ENCODE results near the gene ZNF385B. TPM values are rescaled to one million over a fixed set of nuclear protein-coding genes. Genes with fewer than 3 reads are reported as not detected.

The ZNF385B gene
- total and polyA plus RNA-seq, 7 donors, result 0.35 to 5.6 (median 3.0) TPM; not detected in 1

DNA sequence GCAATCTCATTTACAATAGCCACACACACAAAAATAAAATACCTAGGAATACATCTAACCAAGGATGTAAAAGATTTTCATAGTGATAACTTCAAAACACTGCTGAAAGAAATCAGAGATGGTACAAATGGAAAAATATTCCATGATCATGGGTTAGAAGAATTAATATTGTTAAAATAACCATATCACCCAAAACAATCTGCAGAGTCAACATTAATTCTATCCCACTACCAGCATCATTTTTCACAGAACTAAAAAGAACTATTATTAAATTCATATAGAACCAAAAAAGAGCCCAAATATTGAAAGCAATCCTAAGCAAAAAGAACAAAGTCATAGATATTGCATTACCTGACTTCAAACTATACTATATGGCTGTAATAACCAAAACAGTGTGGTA is 50.4 kb downstream of the ZNF385B start:
- no peaks in the 10 kb centered on the region for H3K4me1 ChIP-seq
- H3K9me3 ChIP-seq, result peaks cover 0 to 3% (median 0%) of the 10 kb centered on the region in 4 donors
- no peak for DNase-seq
- no peaks in the 10 kb centered on the region for H3K36me3 ChIP-seq
- H3K27ac ChIP-seq, result no peak overlapping the region
- H3K27me3 ChIP-seq, result no peaks in the 10 kb centered on the region
- TF ChIP-seq, protein P1, sequence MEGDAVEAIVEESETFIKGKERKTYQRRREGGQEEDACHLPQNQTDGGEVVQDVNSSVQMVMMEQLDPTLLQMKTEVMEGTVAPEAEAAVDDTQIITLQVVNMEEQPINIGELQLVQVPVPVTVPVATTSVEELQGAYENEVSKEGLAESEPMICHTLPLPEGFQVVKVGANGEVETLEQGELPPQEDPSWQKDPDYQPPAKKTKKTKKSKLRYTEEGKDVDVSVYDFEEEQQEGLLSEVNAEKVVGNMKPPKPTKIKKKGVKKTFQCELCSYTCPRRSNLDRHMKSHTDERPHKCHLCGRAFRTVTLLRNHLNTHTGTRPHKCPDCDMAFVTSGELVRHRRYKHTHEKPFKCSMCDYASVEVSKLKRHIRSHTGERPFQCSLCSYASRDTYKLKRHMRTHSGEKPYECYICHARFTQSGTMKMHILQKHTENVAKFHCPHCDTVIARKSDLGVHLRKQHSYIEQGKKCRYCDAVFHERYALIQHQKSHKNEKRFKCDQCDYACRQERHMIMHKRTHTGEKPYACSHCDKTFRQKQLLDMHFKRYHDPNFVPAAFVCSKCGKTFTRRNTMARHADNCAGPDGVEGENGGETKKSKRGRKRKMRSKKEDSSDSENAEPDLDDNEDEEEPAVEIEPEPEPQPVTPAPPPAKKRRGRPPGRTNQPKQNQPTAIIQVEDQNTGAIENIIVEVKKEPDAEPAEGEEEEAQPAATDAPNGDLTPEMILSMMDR (IDR thresholded peaks at IDR 0.05), result no peak
- TF ChIP-seq POLR2AphosphoS5 (IDR thresholded peaks at IDR 0.05) (no peak), POLR2A (IDR thresholded peaks at IDR 0.05) (no peak), EP300 (IDR thresholded peaks at IDR 0.05) (no peak)
- no peak overlapping the region for H3K4me3 ChIP-seq
- intact Hi-C loops (cut with DNase I), result no loop called here

DNA sequence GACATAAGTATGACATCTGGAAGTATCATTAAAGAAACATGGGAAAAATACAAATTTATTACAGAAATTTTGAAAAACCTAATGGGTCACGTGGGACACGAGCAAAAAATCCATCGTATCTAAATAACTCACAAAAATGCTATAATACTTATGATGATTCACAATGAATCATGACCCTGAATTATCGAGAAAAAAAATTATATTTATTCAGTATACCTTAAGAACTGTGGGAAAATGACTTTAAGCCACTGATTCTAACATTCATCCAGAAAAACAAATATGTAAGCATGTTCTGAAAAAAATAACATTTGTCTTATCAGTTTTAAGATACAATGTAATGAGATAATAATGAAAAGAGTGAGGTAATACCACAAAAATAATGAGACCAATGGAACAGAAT is 51.8 kb downstream of the ZNF385B start:
- no peaks in the 10 kb centered on the region for H3K27me3 ChIP-seq
- H3K4me1 ChIP-seq, result no peaks in the 10 kb centered on the region
- TF ChIP-seq POLR2AphosphoS5 (IDR thresholded peaks at IDR 0.05) (no peak), POLR2A (IDR thresholded peaks at IDR 0.05) (no peak), EP300 (IDR thresholded peaks at IDR 0.05) (no peak)
- TF ChIP-seq, protein P1 (IDR thresholded peaks at IDR 0.05), result no peak
- intact Hi-C loops (cut with DNase I), result no loop called here
- 91 to 95% methylated on average over 4 of the region's 4 CpGs for WGBS, 2 donors
- H3K4me3 ChIP-seq, result no peak overlapping the region
- H3K9me3 ChIP-seq, result peaks cover 0 to 3% (median 0%) of the 10 kb centered on the region in 4 donors
- H3K36me3 ChIP-seq, result no peaks in the 10 kb centered on the region
- H3K27ac ChIP-seq, result no peak overlapping the region
- no peak for DNase-seq

DNA sequence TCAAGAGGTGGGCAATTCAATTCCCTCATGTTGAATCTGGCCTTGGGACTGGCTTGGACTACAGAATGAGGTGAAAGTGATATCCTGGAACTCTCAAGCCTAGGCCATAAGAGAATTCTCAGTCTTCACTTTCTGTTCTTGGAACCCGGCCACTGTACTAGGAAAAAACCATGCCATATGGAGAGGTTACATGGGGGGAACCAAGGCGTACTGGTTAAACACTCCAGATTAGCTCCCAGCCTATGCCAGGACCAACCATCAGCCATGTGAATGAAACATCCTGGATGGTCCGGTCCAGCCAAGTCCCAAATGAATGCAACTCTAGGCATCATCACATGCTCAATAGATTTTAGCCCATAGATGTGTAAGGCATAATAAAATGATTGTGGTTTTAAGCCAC is 56.4 kb downstream of the ZNF385B start:
- Histone ChIP-seq H3K27ac (no peak overlapping the region), H3K9me3 (no peaks in the 10 kb centered on the region), H3K27me3 (no peaks in the 10 kb centered on the region), H3K4me3 (no peak overlapping the region), H3K36me3 (no peaks in the 10 kb centered on the region), H3K4me1 (no peaks in the 10 kb centered on the region)
- WGBS, 2 donors, result 91 to 93% methylated on average over 3 of the region's 3 CpGs
- no peak for TF ChIP-seq EP300 (IDR thresholded peaks at IDR 0.05)
- TF ChIP-seq, protein P1 (IDR thresholded peaks at IDR 0.05), result no peak
- TF ChIP-seq POLR2AphosphoS5 (IDR thresholded peaks at IDR 0.05), result no peak
- no peak for TF ChIP-seq POLR2A (IDR thresholded peaks at IDR 0.05)
- DNase-seq, result no peak
- intact Hi-C loops (cut with DNase I), result no loop called here

DNA sequence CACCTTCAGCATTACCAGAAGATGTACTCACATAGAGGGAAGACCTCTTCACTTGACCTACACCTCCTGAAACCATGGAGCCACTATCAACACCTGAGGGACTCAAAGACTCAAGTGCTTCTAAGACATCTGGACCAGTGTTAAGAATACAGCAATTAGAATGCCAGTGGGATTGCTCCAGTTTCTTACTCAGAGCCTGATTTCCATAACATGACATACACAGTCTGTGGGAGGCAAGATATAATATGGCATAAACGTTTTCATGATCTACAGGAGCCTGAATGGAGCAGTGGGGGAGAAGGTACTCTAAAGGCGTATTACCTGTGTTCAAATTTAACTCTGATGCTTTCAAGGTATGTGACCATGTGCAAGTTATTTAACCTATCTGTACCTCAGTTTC is 57.2 kb downstream of the ZNF385B start:
- no peak for DNase-seq
- Histone ChIP-seq H3K4me1 (no peaks in the 10 kb centered on the region), H3K9me3 (no peaks in the 10 kb centered on the region), H3K4me3 (no peak overlapping the region), H3K36me3 (no peaks in the 10 kb centered on the region), H3K27me3 (no peaks in the 10 kb centered on the region), H3K27ac (no peak overlapping the region)
- 59 to 70% methylated on average over 2 of the region's 2 CpGs for WGBS, 2 donors
- TF ChIP-seq EP300 (IDR thresholded peaks at IDR 0.05) (no peak), POLR2A (IDR thresholded peaks at IDR 0.05) (no peak), POLR2AphosphoS5 (IDR thresholded peaks at IDR 0.05) (no peak)
- TF ChIP-seq, protein P1 (IDR thresholded peaks at IDR 0.05), result no peak
- intact Hi-C loops (cut with DNase I), result no loop called here
